GM19239 (cell line): ENCODE measurements around the gene DISP3.
"Not testable (repeated sequence)": the region's sequence is repeated elsewhere in the genome, so short reads cannot be mapped to it uniquely, and the experiment has no call there.

ENCODE experiments used
- DNase-seq: peaks from one replicate; pipeline ENCODE4 v3.0.0; 2011; ENCODE audit warnings: low spot score; ENCODE audit not compliant: insufficient read length
- FAIRE-seq: peaks from 2 replicates; lab custom pipeline; 2011; peaks lifted over from hg19 to GRCh38; lab: Jason Lieb, UNC

DISP3 gene

GRCh38 chr1:11567244-11568065, 88.5 kb downstream of the DISP3 start:
- no peak for FAIRE-seq
- DNase-seq = no peak

DNA sequence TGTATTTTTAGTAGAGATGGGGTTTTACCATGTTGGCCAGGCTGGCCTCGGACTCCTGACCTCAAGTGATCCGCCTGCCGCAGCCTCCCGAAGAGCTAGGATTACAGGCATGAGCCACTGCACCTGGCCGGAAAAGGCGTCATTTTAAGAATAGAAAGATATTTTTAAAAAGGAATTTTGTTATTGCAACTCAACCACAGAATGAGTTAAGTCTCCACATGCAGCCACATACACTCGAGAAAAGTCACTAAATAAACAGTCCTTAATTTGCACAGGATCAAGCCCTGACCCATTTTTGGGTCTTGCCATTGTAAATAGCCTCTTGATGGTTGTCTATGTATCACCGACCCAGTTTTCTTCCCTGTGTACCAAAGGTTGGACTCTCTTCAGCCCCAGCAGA, 89.7 kb downstream of the DISP3 start:
- no peak for DNase-seq

GRCh38 chr1:11569551-11569950, 90.6 kb downstream of the DISP3 start:
- DNase-seq = no peak
- FAIRE-seq = no peak

More for the DNA sequence above, 89.7 kb downstream of the DISP3 start:
- no peak for FAIRE-seq

GRCh38 chr1:11569954-11570353, 91.0 kb downstream of the DISP3 start:
- no peak for DNase-seq
- FAIRE-seq = no peak

DNA sequence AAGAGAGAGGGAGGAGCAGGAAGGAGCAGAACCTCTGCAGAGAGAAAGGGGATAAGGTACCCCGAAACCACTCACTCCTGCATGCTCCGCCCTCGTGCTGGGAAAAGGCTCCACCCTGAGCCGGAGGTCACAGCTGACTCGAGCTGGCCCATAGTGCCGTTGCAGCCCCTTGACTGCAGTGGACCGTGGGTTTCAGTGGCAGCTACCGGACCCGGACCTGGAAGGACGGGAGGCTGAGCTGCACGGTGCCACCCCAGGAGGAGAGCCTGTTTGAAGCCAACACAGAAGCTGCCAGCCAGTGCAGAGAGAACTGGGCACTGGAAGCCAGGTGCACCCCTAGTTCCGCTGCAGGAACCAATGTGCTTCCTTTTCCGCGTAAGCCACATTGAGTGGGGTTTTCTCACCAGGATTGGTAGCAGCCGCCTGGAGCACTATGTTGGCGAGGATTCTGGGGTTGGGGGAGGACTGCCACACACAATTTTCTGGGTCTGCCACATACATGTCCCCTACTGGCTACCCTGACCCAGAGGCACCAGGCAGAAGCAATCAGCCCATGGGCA, 91.9 kb downstream of the DISP3 start:
- DNase-seq = no peak
- FAIRE-seq = no peak

DNA sequence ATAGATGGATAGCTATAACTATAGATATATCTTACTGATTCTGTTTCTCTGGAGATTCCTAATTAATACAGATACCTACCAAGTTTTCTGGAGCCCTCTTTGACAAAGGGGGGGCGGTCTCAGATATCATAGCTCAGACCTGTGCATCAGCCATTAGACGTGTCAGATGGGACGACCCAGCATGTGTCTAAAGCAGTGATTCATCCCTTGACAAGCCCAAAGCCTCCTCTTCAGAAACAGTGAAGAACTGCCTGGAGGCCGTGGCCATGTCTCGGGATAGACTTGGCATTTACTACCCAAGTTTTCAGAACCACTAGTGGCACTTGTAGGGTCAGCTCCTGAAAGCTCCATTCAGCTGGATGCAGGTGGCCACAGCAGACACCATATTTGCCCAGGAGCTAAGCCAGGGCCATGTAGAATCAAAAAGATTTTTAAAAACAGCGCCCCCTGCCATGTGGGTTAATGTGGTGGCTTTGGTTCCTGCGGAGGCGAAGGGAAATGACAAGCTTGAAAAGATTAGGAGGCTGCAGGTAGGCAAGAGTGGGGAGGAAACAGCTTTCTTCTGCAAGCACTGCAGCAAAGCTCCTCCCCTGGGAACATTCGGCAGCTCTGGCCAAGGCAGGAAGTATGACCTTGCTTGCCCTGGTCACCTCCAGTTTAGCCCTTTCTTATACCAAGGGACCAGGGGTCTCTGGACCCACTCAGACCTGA, 93.1 kb downstream of the DISP3 start:
- DNase-seq (no peak), FAIRE-seq (no peak)

- DNase-seq = no peak
- FAIRE-seq = no peak
These were observed 94.2 kb downstream of the DISP3 start for GRCh38 chr1:11573116-11573692.

GRCh38 chr1:11575553-11575952, 96.6 kb downstream of the DISP3 start:
- FAIRE-seq = no peak

DNA sequence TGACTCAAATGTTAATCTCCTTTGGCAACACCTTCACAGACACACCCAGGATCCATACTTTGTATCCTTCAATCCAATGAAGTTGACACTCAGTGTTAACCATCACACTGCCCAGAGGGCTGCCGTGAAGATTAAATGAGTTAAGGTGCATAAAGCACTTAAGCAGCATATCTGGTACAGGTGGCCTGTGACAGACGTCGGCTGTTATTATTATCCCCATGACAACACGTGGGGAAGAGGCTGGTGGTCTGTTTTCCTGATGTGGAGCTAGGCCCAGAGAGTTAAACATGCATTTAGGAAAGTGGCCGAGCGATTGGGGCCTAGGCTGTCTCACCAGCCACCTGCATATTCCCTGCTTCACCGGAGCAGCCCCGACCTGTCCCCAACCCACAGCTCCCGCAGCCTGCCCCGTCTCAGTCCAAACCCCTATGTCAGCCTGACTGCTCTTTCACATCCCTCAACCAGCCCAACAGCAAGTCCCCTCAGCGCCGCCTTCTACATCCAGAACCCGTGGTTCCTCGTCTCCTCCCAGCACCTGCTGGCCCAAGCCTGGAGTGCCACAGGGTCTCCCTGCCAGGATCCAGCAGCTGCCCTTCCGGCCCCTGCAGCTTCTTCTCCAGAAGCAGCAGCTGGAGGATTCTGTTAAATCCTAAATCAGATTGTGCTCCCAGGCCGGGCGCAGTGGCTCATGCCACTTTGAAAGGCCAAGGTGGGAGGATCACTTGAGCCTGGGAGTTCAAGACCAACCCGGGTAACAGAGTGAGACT, 97.3 kb downstream of the DISP3 start:
- no peak for FAIRE-seq
- no peak for DNase-seq

More at GRCh38 chr1:11575553-11575952, 96.6 kb downstream of the DISP3 start:
- DNase-seq = no peak

- FAIRE-seq = no peak
- no peak for DNase-seq
These were observed 99.0 kb downstream of the DISP3 start for GRCh38 chr1:11578004-11578403.

- FAIRE-seq = no peak
- DNase-seq = no peak
These were observed 100.6 kb downstream of the DISP3 start for GRCh38 chr1:11579506-11579905.

GRCh38 chr1:11580049-11580448, 101.1 kb downstream of the DISP3 start:
- not testable (repeated sequence) for DNase-seq, FAIRE-seq

DNA sequence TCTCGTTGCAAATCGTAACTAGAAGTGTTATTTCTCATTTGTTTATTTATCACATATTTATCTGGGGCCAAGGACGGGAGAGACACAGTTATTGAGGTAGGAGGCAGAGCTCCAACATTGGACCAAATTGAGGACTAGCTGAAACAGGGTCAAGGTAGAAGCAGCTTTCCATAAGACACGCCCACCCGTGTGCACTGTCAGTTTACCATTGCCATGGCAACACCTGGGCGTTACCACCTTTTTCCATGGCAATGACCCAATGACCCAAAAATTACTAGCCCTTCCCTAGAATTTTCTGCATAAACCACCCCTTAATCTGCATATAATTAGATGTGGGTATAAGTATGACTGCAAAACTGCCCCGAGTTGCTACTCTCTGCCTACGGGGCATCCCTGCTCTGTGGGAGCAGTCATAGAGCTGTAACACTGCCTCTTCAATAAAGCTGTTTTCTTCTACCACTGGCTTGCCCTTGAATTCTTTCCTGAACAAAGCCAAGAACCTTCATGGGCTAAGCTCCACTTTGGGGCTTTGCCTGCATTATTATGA, 102.6 kb downstream of the DISP3 start:
- DNase-seq (no peak), FAIRE-seq (no peak)

GRCh38 chr1:11585389-11585788, 106.4 kb downstream of the DISP3 start:
- FAIRE-seq = no peak

More at GRCh38 chr1:11585389-11585788, 106.4 kb downstream of the DISP3 start:
- DNase-seq = no peak
